ENCODE results near the gene CSTPP1.
A peak's percentile ranks its signal among the peaks of the same experiment; 100 is the strongest.
"Not testable (repeated sequence)": the region's sequence is repeated elsewhere in the genome, so short reads cannot be mapped to it uniquely, and the experiment has no call there.

CSTPP1 gene

DNA sequence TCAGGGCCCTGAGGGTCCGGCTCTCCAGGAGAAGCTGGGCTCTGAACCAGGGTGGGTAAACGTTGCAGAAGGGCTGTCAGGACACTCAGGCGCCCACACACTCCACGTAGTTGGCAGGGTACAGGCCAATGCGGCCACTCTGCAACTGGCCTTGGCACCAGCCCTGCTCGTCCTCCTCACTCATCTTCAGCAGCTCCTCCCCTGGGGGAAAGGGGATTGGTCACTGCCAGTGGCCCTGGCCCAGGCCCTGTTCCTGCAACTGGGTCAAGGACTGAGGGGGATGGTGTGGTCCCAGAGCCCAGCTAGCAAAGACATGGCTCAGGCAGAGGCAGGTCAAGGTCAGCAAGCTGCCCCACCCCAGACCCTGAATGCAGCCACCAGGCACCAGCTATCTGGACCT lies 241.3 kb downstream of the CSTPP1 start:
- DNase-seq (ENCODE audit: low read depth in 1 of 2, low spot score in 1 of 2) = no peak

DNA sequence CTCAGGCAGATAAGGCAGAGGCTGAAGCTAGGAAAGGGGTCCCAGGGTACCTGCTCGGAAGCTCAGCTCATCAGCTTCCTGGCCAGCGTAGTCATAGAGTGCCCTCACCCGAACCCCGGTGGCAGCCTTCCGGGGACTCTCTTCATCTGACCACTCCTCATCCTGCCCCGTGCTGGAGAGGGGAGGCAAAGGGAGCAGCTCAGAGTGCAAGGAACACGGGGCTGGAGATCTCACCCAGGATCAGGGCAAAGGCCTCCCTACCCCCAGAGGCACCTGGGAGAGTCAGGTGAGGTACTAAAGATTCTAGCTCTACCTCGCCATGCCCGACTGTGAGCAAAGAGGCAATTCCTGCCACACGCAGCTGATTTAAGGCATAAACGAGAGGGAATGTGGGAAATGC lies 241.8 kb downstream of the CSTPP1 start:
- DNase-seq (ENCODE audit: low read depth in 1 of 2, low spot score in 1 of 2) = no peak

DNA sequence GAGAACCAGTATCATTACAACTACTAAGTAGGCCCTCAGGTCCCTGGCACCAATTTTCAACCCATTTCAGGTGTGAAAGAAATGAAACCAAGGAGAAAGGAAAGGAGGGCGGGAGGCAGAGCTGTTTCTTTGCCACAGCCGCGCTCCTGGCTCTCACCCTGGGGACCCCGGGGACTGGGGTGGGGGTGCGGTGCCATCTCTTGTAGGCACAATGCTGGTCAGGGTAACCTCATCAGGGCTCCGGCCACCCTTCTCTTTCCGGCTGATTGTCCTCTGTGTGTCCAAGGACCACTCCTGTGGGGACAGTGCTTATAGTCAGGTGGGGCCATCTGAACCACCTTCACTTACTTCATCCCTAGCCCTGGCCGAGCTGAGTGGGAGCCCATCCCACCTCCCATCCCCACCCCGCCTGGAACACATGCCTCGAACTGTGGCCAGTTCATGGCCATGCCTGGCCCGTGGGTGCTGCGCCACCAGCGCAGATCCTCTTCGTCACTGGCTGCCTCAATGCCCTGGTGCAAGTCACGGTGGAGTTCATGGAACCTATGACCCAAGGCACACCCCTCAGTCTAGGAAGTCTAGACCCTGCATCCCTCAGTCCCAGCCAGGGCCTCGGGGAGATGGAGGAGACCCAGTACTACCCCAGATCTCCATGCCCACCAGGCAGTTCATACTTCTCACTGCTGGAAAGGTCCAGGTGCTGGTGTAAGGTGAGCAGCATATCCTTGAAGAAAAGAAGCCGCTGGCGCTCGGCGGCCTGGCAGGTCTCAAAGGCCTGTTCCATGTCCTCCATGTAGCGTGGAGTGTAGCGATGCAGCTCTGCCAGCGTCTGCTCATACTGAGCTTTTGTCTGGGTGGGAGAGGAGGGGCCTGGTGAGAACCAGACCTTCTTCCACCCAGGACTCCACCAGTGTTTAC lies 242.4 kb downstream of the CSTPP1 start:
- DNase-seq (ENCODE audit: low read depth in 1 of 2, low spot score in 1 of 2) = no peak

DNA sequence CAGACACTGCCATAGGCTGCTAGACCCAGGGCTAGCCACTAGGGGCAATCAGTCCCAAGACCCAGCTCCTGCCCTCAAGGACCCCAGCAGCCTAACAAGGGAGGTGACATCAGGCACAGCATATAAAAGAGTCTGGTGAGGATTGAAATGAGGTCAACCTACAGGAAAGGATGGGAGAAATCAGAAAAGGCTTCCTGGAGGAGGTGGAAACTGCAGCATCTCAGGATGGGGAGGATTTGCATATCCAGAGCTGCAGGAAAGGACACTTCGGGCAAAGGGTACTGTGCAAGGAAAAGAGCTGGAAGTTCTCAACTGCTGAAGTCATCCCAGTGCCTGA lies 243.1 kb downstream of the CSTPP1 start:
- peak in 1 of 2 donors; percentile 11 for DNase-seq (ENCODE audit: low read depth in 1 of 2, low spot score in 1 of 2)

DNA sequence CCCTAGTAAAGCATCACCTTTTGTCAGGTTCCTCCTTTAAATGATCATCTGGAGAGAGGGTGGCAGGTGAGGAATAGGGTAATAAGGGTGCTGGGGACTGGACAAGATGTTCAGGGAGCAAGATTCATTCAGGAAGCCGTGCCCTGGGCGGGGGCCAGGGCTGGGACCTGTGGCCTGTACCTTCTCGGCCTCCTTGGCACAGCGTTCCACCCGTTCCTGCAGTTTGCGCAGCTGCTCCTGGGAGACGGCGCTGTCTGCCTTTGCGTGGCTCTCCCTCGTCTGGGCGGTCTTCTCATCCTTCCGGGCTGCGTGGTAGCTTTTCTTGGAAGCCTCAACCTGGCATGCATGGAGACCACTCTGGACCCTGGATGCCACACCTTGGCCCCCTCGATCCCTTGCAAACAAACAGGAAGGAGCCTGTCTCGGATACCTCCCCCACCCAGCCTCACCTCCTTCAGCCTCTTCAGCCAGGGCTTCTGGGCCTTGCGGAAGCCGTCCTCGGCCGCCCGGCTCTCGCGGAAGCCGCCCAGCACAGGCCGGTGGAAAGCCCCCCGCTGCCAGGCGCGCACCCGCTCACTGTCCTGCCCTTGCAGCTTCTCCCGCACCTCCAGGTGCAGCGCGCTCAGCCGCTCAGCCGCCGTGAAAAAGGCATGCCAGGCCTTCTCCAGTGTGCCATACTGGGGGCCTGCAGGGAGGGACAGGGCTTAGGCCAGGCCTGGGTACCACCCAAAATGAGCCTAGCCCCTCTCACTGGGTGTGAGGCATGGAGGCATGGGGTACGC lies 243.6 kb downstream of the CSTPP1 start:
- no peak for DNase-seq (ENCODE audit: low read depth in 1 of 2, low spot score in 1 of 2)

DNA sequence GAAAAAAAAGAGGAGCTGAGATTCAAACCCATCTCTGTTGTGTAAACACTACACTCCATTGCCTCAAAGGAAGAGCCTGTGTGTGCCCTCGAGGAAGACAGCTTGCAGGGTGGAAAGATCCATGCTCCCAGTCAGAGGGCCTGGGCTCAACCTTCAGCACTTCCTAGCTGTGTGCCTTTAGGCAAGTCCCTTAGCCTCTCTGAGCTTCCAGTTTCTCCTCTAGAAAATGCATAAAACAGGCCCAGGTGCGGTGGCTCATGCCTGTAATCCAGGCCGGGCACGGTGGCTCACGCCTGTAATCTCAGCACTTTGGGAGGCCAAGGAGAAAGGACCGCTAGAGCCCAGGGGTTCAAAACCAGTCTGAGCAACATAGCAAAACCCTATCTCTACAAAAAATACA lies 244.7 kb downstream of the CSTPP1 start:
- no peak for DNase-seq (ENCODE audit: low read depth in 1 of 2, low spot score in 1 of 2)

DNA sequence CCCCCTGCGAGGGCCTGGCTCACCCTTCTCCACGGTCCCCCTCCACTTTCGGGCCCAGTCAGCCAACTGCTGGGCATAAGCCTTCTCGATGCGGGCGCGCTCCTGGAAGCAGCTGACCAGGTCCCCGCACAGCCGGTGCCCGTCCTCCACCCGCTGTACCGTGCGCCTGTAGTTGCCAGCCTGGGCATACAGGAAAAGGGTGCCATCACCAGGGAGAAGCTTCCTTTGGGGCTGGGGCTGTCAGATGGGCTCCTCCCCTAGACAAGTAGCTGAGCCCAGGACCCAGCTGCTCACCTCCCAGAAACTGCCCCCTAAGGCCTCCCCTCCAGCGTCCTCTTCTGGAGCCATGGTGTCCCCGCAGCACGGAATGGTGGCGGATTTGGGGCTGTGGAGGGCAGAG lies 245.8 kb downstream of the CSTPP1 start:
- DNase-seq (ENCODE audit: low read depth in 1 of 2, low spot score in 1 of 2) = no peak

DNA sequence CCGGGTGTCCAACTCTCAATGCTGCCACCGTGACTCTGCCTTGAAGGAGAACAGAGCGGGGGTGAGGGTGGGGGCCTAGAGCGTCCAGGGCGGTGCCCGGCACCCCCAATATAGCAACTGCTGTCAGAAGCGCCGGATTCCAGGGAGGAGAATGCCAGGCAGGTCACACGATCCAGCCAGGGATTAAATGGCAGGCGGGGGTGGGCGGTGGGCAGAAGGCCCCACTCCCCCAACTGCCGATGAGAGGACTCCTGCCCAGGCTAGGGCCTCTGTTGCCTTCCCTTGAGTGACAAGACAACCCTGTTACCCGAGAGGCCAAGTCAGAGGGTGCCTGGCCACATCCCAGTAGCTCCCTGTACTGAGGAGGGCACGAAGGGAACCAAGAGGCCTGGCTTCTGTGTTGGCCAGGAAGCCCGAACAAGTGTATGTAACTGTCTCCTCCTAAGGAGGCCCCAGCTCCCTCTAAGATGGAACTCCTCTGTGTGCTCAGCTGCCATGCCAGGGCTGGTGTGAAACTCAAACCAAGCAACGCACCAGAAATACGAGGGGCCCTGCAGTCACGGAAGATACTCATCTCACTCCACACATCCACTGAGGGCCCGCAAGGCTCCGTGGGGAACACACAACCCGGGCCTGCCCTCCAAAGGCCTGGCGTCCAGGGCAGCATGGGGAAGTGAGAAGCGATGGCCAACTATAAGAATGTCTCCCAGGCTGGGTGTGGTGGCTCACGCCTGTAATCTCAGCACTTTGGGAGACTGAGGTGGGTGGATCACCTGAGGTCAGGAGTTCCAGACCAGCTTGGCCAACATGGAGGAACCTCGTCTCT lies 246.7 kb downstream of the CSTPP1 start:
- DNase-seq (ENCODE audit: low read depth in 1 of 2, low spot score in 1 of 2) = no peak

DNA sequence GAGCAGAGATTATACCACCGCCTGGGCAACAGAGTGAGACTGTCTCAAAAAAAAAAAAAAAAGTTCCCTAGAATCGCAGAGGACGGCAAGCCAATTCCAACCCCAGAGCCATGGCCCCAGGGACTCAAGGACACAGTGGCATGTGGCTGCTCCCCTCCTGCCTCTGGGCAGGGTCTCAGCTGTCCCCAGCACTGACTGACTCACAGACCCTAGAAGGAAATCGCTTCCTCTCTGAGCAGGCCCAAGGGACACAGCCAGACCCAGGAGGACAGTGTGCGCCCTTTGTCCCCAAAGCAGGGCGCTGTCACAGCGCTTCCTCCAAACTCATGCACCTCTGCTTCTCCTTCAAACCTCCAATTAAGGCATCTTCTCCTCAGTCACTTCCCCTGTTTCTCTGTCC lies 247.4 kb downstream of the CSTPP1 start:
- no peak for DNase-seq (ENCODE audit: low read depth in 1 of 2, low spot score in 1 of 2)

DNA sequence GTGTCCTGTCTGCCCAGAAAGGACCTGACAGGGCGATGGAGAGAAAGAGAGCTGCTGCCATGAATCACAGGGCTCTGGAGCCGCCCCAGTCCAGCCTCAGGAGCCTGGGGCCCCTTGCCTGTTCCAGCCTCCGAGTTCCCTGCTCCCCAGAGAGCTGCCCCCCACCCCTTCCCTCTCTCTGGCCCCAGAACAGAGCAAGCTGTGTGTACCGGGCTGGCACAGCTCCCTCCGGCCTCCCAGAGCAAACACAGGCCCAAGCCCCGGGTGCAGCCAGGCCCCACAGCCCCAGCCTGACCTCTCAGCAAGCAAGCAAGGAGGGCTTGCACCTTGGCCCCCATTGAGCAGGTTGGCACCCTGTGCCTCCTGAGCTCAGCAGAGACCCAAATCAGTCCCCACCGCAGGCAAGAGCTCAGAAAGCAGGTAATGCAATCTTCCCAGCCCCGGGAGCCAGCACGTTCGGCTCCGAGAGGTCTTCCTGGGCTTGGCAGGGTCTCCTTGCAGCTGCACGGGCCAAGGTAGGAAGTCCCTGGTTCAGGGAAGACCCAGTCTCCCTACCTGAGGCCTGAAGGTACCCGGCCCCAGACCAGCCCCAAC lies 248.2 kb downstream of the CSTPP1 start:
- DNase-seq (ENCODE audit: low read depth in 1 of 2, low spot score in 1 of 2) = no peak

DNA sequence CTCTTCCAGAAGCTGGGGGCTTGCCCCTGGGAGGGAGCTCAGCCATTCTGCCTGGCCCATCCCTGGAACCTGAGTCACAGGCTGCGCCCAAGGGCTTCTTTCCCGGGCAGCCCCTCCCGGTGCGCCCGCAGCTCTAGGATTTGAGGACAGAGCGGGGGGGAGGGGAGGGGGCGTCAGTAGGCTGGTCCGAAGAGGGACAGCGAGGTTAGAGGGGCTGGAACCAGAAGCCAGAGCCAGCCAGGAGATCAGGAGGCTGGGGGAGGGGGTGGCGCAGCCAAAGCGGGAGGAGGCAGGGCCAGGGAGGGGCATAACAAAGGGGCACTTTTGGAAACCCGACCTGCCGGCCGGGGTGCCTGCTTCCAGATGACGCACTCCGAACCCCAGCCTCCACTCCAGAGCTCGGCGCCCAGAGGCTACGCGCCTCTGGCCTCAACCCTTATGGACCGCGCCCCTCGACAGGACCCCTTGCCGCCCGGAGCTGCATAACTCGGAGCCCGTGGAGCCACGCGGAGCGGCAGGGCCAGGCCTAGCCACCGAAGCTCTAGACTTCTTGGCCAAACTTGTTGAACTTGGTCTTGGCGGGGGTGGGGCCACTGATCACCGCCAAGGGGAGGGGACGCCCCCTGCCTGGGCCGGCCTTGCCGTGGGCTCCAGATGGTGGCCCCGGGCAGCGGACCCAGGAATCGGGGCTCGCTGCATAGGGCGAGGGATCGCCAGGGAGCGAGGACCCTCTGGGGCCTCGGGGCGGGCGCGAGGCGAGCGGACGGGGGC lies 248.9 kb downstream of the CSTPP1 start:
- DNase-seq (ENCODE audit: low read depth in 1 of 2, low spot score in 1 of 2) = no peak

DNA sequence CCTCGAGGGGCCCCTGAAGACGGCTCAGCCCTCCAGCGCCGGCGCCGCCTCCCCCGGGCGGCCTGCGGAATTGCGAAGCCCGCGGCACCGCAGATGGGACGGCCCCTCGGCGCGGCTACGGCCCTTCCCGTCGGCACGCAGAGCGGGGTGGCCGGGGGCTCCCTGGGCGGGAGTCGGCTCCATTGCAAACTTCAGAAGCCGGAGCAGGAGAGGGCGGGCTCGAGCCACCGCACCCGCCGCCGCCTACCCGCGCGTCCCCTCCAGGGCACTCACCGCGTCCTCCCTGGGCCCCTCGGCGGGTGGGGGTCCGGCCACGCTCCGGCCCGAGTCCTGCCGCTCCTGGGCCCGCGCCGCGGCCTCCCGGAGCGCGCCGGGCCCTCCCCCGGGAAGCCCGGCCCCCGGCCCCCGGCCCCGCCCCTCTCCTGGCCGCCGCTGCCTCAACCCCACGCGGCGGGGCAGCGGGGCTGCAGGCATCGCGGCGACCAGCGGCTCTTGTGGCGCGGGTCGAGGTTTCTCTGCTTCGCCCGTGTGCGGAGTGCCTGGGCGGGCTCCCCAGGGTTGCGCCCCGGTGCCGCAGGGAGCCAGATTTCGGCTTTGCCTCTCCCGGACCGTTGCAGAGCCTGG lies 249.6 kb downstream of the CSTPP1 start, which contains the start of gene PACSIN3:
TSS of gene PACSIN3 (minus strand) at position 359 of the 624 bp plus-strand sequence. CDS start 3,707 bp downstream, outside the sequence.
- DNase-seq (ENCODE audit: low read depth in 1 of 2, low spot score in 1 of 2) = peak; percentile 7 to 41

DNA sequence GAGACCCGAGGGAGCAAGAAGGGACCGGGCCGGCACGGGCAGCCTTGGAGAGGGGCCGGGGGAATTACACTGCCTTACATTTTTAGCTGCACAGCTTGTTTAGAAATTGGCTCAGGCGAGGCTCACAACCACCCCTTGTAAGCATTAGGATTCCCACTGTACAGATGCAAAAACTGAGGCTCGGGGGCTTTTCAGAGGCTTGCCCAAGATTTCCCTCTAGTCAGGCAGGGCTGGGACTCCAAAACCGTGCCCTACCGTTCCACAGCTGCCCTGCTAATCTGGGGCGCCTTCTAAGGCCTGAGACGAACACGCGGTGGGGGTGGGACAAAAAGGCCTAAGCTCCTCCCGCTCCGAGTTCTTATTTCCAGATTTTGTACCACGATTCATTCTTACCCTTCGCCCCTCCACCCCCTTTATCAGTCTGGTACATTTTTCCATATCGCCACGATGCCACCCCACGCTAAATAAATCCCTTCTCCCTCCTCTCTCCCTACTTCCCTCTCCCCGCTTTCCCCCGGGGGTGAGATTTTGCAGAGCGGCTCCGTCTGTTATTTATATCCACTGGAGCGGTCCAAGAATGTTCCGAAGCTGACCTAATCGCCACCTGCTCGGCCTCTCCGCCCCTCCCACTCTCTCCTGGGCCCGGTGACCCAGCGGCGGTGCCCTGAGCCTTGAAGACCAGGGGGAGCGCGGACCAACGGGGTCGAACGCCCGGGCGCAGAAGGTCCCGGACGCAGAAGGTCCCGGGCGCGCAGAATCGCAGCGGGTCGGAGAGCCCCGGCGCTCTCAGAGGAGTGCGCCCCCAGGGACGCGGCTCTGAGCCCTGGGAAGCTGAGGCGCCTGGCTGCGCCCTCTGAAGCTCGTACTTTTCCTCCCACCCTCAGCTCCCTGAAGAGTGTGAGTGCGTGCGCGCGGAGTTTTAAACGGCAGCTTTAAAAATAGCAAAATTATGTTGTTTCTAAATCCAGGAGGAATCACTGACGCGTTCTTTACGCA lies 250.4 kb downstream of the CSTPP1 start:
- DNase-seq (ENCODE audit: low read depth in 1 of 2, low spot score in 1 of 2) = peak in 1 of 2 donors; percentile 29

DNA sequence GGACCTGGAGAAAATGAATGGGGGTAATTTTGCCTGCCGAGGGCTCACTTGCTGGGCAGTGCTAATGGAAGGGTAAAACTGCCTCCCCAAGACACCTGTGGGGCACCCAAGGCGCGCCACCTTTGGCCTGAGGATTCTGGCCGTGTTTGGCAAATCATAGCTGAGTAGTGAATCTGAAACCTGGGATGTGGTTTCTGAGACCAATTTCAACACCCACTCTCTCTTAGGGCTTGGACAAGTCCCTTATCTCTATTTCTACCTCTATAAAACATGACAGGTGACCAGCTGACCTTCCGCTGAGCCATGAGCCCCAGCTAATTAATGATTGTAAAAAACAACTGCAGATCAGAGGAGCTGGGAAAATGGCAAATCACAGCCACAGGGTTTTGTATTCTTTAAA lies 251.2 kb downstream of the CSTPP1 start:
- no peak for DNase-seq (ENCODE audit: low read depth in 1 of 2, low spot score in 1 of 2)

DNA sequence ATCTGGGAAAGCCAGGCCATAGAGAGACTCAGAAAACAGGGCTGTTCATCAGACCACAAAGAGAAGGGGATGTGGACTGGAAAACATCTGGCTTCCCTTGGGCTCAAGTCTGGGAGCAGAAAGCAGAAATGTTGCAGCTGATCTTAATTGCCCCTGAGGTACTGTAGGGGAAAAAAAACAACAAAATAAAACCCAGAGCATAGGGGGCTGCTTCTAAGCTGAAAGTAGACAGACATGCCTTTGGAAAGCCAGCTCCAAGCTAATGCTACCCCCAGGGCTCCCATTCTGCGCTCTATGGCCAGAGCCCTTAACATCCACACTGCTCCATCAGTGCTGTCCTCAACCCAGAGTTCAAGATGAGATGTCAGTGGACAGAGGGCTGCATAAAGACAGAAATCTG lies 251.7 kb downstream of the CSTPP1 start:
- no peak for DNase-seq (ENCODE audit: low read depth in 1 of 2, low spot score in 1 of 2)

DNA sequence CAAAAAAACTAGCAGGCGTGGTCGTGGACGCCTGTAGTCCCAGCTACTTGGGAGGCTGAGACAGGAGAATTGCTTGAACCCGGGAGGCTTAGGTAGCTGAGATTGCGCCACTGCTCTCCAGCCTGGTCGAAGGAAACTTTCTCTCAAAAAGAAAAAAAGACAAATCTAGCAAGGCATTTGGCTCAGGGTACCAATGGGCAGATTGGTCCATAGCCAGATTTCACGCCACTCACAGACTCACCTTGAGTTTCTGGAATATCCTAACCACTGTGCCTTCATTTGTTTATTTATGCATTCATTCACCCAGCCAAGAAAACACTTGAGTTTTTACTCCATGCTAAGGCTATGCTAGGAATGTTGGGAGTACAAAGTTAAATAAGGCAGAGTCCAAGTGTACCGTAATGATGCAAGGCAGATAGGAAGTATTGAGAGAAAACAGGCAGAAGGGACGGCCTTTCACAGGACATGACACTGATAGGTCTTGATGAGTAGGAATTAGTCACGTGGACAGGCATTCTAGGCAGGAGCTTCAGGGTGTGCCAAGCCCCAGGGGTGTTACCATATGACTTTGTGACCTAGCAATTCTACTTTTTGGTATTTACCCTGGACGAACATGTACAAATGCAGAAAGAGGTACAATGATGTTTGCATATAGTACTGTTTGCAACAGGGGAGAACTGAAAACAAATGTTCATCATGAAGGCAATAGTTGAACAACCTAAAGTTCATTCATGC lies 252.7 kb downstream of the CSTPP1 start:
- no peak for DNase-seq (ENCODE audit: low read depth in 1 of 2, low spot score in 1 of 2)

DNA sequence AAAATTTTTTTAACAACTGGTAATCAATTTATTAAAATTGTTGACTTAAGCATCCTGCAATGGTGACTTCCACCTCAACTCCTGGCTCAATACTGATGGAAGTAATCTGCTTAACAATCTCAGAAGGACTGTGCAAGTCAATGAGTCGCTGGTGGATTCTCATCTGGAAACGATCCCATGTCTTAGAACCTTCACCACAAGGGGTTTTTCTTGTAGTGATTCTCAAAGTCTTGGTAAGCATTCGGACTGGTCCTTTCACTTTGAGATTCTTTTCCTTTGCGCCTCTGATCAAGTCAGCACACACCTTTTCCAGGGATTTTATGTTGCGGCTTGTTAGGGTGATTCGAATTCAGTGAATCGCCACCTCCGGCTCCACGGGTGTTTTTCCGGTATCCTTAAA lies 254.6 kb downstream of the CSTPP1 start:
- not testable (repeated sequence) for DNase-seq (ENCODE audit: low read depth in 1 of 2, low spot score in 1 of 2)

DNA sequence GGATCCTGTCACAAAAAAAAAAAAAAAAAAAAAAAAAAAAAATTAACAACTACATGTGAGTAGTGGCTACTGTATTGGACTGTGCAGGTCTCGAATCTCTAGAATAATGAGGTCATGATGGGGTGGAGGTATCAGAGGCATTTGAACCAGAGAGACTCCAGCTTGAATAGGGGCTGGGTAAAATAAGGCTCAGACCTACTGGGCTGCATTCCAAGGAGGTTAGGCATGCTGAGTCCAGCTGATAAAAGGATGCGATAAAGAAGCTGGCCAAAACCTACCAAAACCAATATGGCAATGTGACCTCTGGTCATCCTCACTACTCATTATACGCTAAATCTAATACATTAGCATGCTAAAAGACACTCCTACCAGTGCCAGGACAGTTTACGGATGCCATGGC lies 255.6 kb downstream of the CSTPP1 start:
- no peak for DNase-seq (ENCODE audit: low read depth in 1 of 2, low spot score in 1 of 2)
